Heart right ventricle (tissue), 16 donors: ENCODE data around the gene MAGI2. TPM values are rescaled to one million over a fixed set of nuclear protein-coding genes. Genes with fewer than 3 reads are reported as not detected.
A peak's percentile ranks its signal among the peaks of the same experiment; 100 is the strongest.

Source experiments
- ATAC-seq, 8 donors: fragments of 200-7000 bp; cut with Tn5 transposase; one replicate each; pipeline ENCODE4 v1.9.1; 2020; ENCODE audit warnings: mild to moderate bottlenecking in 8 of 8, moderate library complexity in 8 of 8, moderate number of reproducible peaks in 1 of 8
- DNase-seq, 2 donors: peaks; one replicate each; pipeline ENCODE4 v3.0.0-alpha.2; 2020
- H3K27ac ChIP-seq, 10 donors: fragments of 200-600 bp; sonication (generic) in 2 of 10; one replicate each; pipeline versions ENCODE4 v1.5.0 to v1.8.0; 2020 to 2022; ENCODE audit warnings: mild to moderate bottlenecking in 3 of 10
- H3K27me3 ChIP-seq, 7 donors: fragments of 200-600 bp; one replicate each; pipeline ENCODE4 v1.8.0; 2021 to 2022; ENCODE audit warnings: mild to moderate bottlenecking in 2 of 7
- H3K36me3 ChIP-seq, 9 donors: fragments of 200-600 bp; sonication (generic) in 1 of 9; one replicate each; pipeline versions ENCODE4 v1.5.0 to v1.8.0; 2020 to 2022; ENCODE audit warnings: mild to moderate bottlenecking in 2 of 9
- H3K4me1 ChIP-seq, 9 donors: fragments of 200-600 bp; sonication (generic) in 1 of 9; one replicate each; pipeline versions ENCODE4 v1.5.0 to v1.8.0; 2020 to 2022; ENCODE audit warnings: mild to moderate bottlenecking in 4 of 9
- H3K4me3 ChIP-seq, 10 donors: fragments of 200-600 bp; sonication (generic) in 2 of 10; one replicate each; pipeline versions ENCODE4 v1.5.0 to v1.8.0; 2020 to 2022; ENCODE audit warnings: mild to moderate bottlenecking in 7 of 10, moderate library complexity in 2 of 10
- H3K9me3 ChIP-seq, 11 donors: fragments of 200-600 bp in 10 of 11; sonication (generic) in 2 of 11; one replicate each; pipeline versions ENCODE4 v1.5.0 to v1.8.0; 2013 to 2022; ENCODE audit warnings: mild to moderate bottlenecking in 2 of 11, control low read depth in 1 of 11, moderate library complexity in 1 of 11
- CTCF ChIP-seq, 9 donors: fragments of 200-600 bp; sonication (generic) in 2 of 9; IDR thresholded peaks; one replicate each; pipeline versions ENCODE4 v1.5.0 to v1.8.0; 2021 to 2022; ENCODE audit warnings: antibody characterized with exemption in 9 of 9, mild to moderate bottlenecking in 5 of 9, moderate library complexity in 1 of 9
- WGBS, 2 donors: extraction: QIAGEN DNeasy Blood & Tissue Kit; methylation state at CpG; one replicate each; pipeline ENCODE4 v1.1.7; 2013; ENCODE audit warnings: inconsistent platforms in 1 of 2; 5-methylcytosine and 5-hydroxymethylcytosine counted together
- intact Hi-C, 10 donors: fragments of 100-400 bp; cut with DNase I; formaldehyde crosslinking; loops; one replicate each; pipeline versions ENCODE4 v1.11.1 to v1.14.2; 2022
- polyA plus RNA-seq, 2 donors: library from polyadenylated mRNA; stranded (reverse); fragments of 200-250 nt; gene quantifications; one replicate each; pipeline ENCODE4 v1.2.3, GENCODE V29; 2013
- total RNA-seq, 10 donors: library from RNA; stranded (reverse); fragmentation: NEBNext Ultra II Directional in 3 of 10; extraction: Animal tissue kit (Norgen Biotek cat#: 25700) in 3 of 10; gene quantifications; one replicate each; pipeline versions ENCODE4 v1.2.1 to v1.2.4, GENCODE V29; 2021 to 2023
- donor health status: Arrhythmogenic right ventricular cardiomyopathy.
- donor health status: ischemic (EF 13 %, LVEDD 7.1; RV severe dilation, severe dysfunction).
- donor health status: healthy with polysubstance abuse.
- donor health status: DM: no; HTN: yes; CAD: no.
- donor health status: DM: no; HTN: no; CAD: no.
- donor health status: ischemic (EF 25% LVEDD 6.9; RV normal size, moderate dysfunction).
- donor health status: ischemic (EF 25% LVEDD 5.7; RV mildly dilated, moderate dysfunction).
- donor health status: healthy.
- donor health status: DM: yes; HTN: yes; CAD: no.
- donor health status: Ischemic cardiomyopathy.
- donor health status: ischemic (EF 35%, LVEDD 5.7; RV mildly dilated, moderate dysfunction).
- donor health status: nonischemic (EF 11% LVEDD 7.7; RV severe dilation, severe dysfunction).
- donor health status: DM: yes; HTN: yes; CAD: no.
- donor health status: PGD.
- donor health status: ischemic (EF 29% LVEDD 5.4; RV normal size, mild dysfunction).
- donor health status: nonischemic (EF 23%, LVEDD 6.1; RV moderate dilation, normal function).

MAGI2 gene
- total and polyA plus RNA-seq, 12 donors, result 0.83 to 6.0 (median 4.1) TPM

GRCh38 chr7:78134256-78134655, 1319.2 kb downstream of the MAGI2 start:
- Histone ChIP-seq H3K36me3 (no peaks in the 10 kb centered on the region), H3K27ac (no peak overlapping the region), H3K4me1 (peaks cover 0 to under 1% (median 0%) of the 10 kb centered on the region in 9 donors), H3K9me3 (no peaks in the 10 kb centered on the region), H3K27me3 (no peaks in the 10 kb centered on the region), H3K4me3 (no peak overlapping the region)
- peak in 7 of 9 donors; percentile 39 to 60 (median 45) for TF ChIP-seq CTCF (IDR thresholded peaks at IDR 0.05)
- 59 to 60% methylated on average over 2 of the region's 2 CpGs for WGBS, 2 donors
- ATAC-seq (no peak), DNase-seq (no peak)
- intact Hi-C loops, result loop anchor here in 1 of 10 donors (10.0 kb wide), 1 partner anchor 91 kb away; no protein-coding TSS in a partner anchor

- Histone ChIP-seq H3K9me3 (no peaks in the 10 kb centered on the region), H3K4me1 (no peaks in the 10 kb centered on the region), H3K4me3 (no peak overlapping the region), H3K27me3 (no peaks in the 10 kb centered on the region), H3K27ac (no peak overlapping the region), H3K36me3 (no peaks in the 10 kb centered on the region)
- intact Hi-C loops, result loop anchor here in 1 of 10 donors (10.0 kb wide), 1 partner anchor 94 kb away; no protein-coding TSS in a partner anchor
- TF ChIP-seq CTCF (IDR thresholded peaks at IDR 0.05), result no peak
- 52 to 62% methylated on average over 5 of the region's 5 CpGs for WGBS, 2 donors
- no peak for DNase-seq
- no peak for ATAC-seq
Measured at GRCh38 chr7:78130446-78131215, 1322.8 kb downstream of the MAGI2 start.

GRCh38 chr7:78129865-78130264, 1323.6 kb downstream of the MAGI2 start:
- intact Hi-C loops, result loop anchor here in 1 of 10 donors (10.0 kb wide), 1 partner anchor 95 kb away; no protein-coding TSS in a partner anchor
- TF ChIP-seq CTCF (IDR thresholded peaks at IDR 0.05), result no peak
- no peak overlapping the region for H3K27ac ChIP-seq
- WGBS, 2 donors, result 93 to 100% methylated on average over 4 of the region's 4 CpGs
- ATAC-seq (no peak), DNase-seq (no peak)
- H3K4me3 ChIP-seq, result no peak overlapping the region
- H3K27me3 ChIP-seq, result no peaks in the 10 kb centered on the region
- H3K9me3 ChIP-seq, result no peaks in the 10 kb centered on the region
- H3K4me1 ChIP-seq, result no peaks in the 10 kb centered on the region
- H3K36me3 ChIP-seq, result no peaks in the 10 kb centered on the region

GRCh38 chr7:78127009-78127408, 1326.5 kb downstream of the MAGI2 start:
- no peaks in the 10 kb centered on the region for H3K9me3 ChIP-seq
- H3K27ac ChIP-seq, result no peak overlapping the region
- 83 to 86% methylated on average over 7 of the region's 7 CpGs for WGBS, 2 donors
- H3K4me1 ChIP-seq, result no peaks in the 10 kb centered on the region
- no peak for ATAC-seq
- no peak overlapping the region for H3K4me3 ChIP-seq
- intact Hi-C loops, result no loop called here
- TF ChIP-seq CTCF (IDR thresholded peaks at IDR 0.05), result no peak
- DNase-seq, result no peak
- H3K27me3 ChIP-seq, result no peaks in the 10 kb centered on the region
- no peaks in the 10 kb centered on the region for H3K36me3 ChIP-seq
